NCI-H1930 (cell line): ENCODE data around the gene NFATC2.

Experiments
- DNase-seq, 2 experiments: peaks; one replicate each; lab custom pipeline; 2025; lab: John Stamatoyannopoulos, UW

Gene NFATC2

GRCh38 chr20:51542571-51543421 is at the start of gene NFATC2:
Gene NFATC2 (minus strand): TSS chr20:51542719. CDS start chr20:51542499, 220 bp downstream.
- DNase-seq = peak in 1 of 2 experiments; percentile 34

GRCh38 chr20:51591871-51592270 is 49.4 kb upstream of the NFATC2 start:
- no peak for DNase-seq

- DNase-seq = no peak
These were observed 46.2 kb upstream of the NFATC2 start for GRCh38 chr20:51588762-51589161.

- DNase-seq = no peak
These were observed 44.6 kb upstream of the NFATC2 start for GRCh38 chr20:51587145-51587544.

- no peak for DNase-seq
These were observed 43.5 kb upstream of the NFATC2 start for GRCh38 chr20:51586005-51586440.

GRCh38 chr20:51585148-51585547 is 42.6 kb upstream of the NFATC2 start:
- DNase-seq = no peak

- no peak for DNase-seq
These were observed 42.2 kb upstream of the NFATC2 start for GRCh38 chr20:51584737-51585136.

GRCh38 chr20:51584116-51584515 is 41.6 kb upstream of the NFATC2 start:
- no peak for DNase-seq

- no peak for DNase-seq
These were observed 41.0 kb upstream of the NFATC2 start for GRCh38 chr20:51583499-51583898.

GRCh38 chr20:51583073-51583472 is 40.6 kb upstream of the NFATC2 start:
- DNase-seq = no peak

GRCh38 chr20:51581571-51581970 is 39.1 kb upstream of the NFATC2 start:
- DNase-seq = no peak

- DNase-seq = no peak
These were observed 36.6 kb upstream of the NFATC2 start for GRCh38 chr20:51579137-51579536.

- DNase-seq = no peak
These were observed 35.6 kb upstream of the NFATC2 start for GRCh38 chr20:51578145-51578459.

GRCh38 chr20:51577432-51578144 is 35.1 kb upstream of the NFATC2 start:
- DNase-seq = no peak

GRCh38 chr20:51575486-51575885 is 33.0 kb upstream of the NFATC2 start:
- DNase-seq = no peak

- DNase-seq = no peak
These were observed 31.9 kb upstream of the NFATC2 start for GRCh38 chr20:51574248-51575033.

- no peak for DNase-seq
These were observed 31.2 kb upstream of the NFATC2 start for GRCh38 chr20:51573576-51574243.

GRCh38 chr20:51571460-51571794 is 28.9 kb upstream of the NFATC2 start:
- no peak for DNase-seq

- DNase-seq = no peak
These were observed 28.4 kb upstream of the NFATC2 start for GRCh38 chr20:51570739-51571459.

GRCh38 chr20:51569815-51570738 is 27.6 kb upstream of the NFATC2 start:
- no peak for DNase-seq
